ENCODE data around the gene ITGA11.

The ITGA11 gene

DNA sequence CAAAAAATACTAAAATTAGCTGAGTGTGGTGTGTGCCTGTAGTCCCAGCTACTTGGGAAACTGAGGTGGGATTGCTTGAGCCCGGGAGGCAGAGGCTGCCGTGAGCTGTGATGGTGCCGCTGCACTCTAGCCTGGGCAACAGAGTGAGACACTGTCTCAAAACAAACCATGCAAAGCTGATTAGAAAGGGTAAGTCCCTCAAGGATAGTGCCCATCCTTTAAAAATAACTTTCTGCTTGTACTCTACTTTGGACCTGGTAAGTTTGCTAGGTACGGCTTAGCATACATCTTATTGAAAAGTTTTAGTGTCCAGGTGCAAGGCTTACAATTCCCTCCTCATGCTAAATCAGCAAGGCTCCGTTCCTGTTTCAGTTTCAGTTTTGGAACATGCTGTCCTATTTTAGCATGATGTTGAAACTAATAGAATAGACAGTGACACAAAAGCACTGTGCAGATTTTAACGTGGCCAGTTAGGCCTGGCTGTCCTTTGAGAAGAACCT lies 133.0 kb downstream of the ITGA11 start:
- TF ChIP-seq ZNF565 (CRISPR knock-in tag; conservative IDR thresholded peaks at IDR 0.05; ENCODE audit: low read depth) (no peak), TOX (CRISPR knock-in tag; IDR thresholded peaks at IDR 0.05; ENCODE audit: borderline replicate concordance) (no peak), TCF4 (CRISPR knock-in tag; IDR thresholded peaks at IDR 0.05; ENCODE audit: borderline replicate concordance) (no peak), ESRRG (CRISPR knock-in tag; IDR thresholded peaks at IDR 0.05) (no peak), BACH2 (CRISPR knock-in tag; IDR thresholded peaks at IDR 0.05; ENCODE audit: borderline replicate concordance) (no peak), ISL1 (CRISPR knock-in tag; IDR thresholded peaks at IDR 0.05) (no peak), ZFP3 (CRISPR knock-in tag; IDR thresholded peaks at IDR 0.05) (no peak), POU6F1 (CRISPR knock-in tag; IDR thresholded peaks at IDR 0.05; ENCODE audit: borderline replicate concordance, low read depth) (no peak), PATZ1 (CRISPR knock-in tag; IDR thresholded peaks at IDR 0.05; ENCODE audit: borderline replicate concordance) (no peak)
- TF ChIP-seq, protein P1, sequence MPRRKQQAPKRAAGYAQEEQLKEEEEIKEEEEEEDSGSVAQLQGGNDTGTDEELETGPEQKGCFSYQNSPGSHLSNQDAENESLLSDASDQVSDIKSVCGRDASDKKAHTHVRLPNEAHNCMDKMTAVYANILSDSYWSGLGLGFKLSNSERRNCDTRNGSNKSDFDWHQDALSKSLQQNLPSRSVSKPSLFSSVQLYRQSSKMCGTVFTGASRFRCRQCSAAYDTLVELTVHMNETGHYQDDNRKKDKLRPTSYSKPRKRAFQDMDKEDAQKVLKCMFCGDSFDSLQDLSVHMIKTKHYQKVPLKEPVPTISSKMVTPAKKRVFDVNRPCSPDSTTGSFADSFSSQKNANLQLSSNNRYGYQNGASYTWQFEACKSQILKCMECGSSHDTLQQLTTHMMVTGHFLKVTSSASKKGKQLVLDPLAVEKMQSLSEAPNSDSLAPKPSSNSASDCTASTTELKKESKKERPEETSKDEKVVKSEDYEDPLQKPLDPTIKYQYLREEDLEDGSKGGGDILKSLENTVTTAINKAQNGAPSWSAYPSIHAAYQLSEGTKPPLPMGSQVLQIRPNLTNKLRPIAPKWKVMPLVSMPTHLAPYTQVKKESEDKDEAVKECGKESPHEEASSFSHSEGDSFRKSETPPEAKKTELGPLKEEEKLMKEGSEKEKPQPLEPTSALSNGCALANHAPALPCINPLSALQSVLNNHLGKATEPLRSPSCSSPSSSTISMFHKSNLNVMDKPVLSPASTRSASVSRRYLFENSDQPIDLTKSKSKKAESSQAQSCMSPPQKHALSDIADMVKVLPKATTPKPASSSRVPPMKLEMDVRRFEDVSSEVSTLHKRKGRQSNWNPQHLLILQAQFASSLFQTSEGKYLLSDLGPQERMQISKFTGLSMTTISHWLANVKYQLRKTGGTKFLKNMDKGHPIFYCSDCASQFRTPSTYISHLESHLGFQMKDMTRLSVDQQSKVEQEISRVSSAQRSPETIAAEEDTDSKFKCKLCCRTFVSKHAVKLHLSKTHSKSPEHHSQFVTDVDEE (CRISPR knock-in tag; IDR thresholded peaks at IDR 0.05): no peak
- ATAC-seq: no peak; the same call in 2 of the 3 replicates

- no peak for ATAC-seq
- TF ChIP-seq, protein P2, sequence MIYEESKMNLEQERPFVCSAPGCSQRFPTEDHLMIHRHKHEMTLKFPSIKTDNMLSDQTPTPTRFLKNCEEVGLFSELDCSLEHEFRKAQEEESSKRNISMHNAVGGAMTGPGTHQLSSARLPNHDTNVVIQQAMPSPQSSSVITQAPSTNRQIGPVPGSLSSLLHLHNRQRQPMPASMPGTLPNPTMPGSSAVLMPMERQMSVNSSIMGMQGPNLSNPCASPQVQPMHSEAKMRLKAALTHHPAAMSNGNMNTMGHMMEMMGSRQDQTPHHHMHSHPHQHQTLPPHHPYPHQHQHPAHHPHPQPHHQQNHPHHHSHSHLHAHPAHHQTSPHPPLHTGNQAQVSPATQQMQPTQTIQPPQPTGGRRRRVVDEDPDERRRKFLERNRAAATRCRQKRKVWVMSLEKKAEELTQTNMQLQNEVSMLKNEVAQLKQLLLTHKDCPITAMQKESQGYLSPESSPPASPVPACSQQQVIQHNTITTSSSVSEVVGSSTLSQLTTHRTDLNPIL (CRISPR knock-in tag; IDR thresholded peaks at IDR 0.05; ENCODE audit: low read depth): no peak
- TF ChIP-seq POU6F1 (CRISPR knock-in tag; IDR thresholded peaks at IDR 0.05; ENCODE audit: borderline replicate concordance, low read depth) (no peak), RARB (CRISPR knock-in tag; IDR thresholded peaks at IDR 0.05) (no peak), ZNF8 (CRISPR knock-in tag; IDR thresholded peaks at IDR 0.05) (no peak), ZFP30 (CRISPR knock-in tag; IDR thresholded peaks at IDR 0.05) (no peak), ZFP3 (CRISPR knock-in tag; IDR thresholded peaks at IDR 0.05) (no peak), BACH2 (CRISPR knock-in tag; IDR thresholded peaks at IDR 0.05; ENCODE audit: borderline replicate concordance) (no peak)
- TF ChIP-seq, protein P3, sequence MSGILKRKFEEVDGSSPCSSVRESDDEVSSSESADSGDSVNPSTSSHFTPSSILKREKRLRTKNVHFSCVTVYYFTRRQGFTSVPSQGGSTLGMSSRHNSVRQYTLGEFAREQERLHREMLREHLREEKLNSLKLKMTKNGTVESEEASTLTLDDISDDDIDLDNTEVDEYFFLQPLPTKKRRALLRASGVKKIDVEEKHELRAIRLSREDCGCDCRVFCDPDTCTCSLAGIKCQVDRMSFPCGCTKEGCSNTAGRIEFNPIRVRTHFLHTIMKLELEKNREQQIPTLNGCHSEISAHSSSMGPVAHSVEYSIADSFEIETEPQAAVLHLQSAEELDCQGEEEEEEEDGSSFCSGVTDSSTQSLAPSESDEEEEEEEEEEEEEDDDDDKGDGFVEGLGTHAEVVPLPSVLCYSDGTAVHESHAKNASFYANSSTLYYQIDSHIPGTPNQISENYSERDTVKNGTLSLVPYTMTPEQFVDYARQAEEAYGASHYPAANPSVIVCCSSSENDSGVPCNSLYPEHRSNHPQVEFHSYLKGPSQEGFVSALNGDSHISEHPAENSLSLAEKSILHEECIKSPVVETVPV (CRISPR knock-in tag; IDR thresholded peaks at IDR 0.05): no peak
These were observed 133.6 kb downstream of the ITGA11 start for GRCh38 chr15:68298336-68298735.

DNA sequence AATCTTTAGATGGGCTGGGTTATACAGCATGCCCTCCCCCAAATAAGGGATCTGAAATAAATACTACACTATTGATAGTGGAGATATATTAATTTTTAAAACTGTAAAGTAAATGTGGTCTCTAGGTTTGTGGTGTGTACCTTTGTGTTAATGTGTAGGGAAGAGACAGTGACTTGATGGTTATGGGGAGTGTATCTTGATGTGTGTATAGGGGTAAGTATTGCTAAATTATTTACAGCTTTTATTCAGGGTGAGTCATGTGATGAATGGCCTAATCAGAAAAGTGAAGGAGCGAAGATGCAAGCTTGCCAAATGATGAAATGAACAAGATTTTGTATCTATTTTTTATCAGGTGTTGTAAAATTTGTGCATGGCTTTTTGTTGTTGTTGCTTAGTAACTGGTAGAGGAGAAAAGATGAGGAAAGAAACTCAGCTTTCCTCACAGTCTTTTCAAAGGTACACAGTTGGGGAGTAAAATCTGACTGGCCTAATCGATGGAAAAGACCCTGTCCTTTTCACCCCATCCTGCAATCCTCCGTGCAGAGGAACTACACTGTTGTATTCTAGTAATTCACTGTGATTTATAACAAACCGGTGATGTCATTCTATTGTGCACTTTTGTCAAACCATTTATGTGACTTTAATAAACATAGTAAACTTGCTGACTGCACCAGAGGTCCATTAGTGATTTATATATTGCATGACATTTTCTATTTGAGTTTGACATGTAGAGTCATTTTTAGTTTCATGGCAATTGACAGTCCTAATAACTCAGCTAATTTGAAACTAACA lies 136.8 kb downstream of the ITGA11 start:
- no peak for ATAC-seq
- no peak for TF ChIP-seq ZFP30 (CRISPR knock-in tag; IDR thresholded peaks at IDR 0.05)
- TF ChIP-seq, protein P2 (CRISPR knock-in tag; IDR thresholded peaks at IDR 0.05; ENCODE audit: low read depth): no peak
- TF ChIP-seq ZNF565 (CRISPR knock-in tag; conservative IDR thresholded peaks at IDR 0.05; ENCODE audit: low read depth): no peak
- TF ChIP-seq TOX (CRISPR knock-in tag; IDR thresholded peaks at IDR 0.05; ENCODE audit: borderline replicate concordance): no peak
- TF ChIP-seq SNAI2 (CRISPR knock-in tag; IDR thresholded peaks at IDR 0.05): no peak
- TF ChIP-seq, protein P1 (CRISPR knock-in tag; IDR thresholded peaks at IDR 0.05): no peak
- no peak for TF ChIP-seq ZNF8 (CRISPR knock-in tag; IDR thresholded peaks at IDR 0.05)
- TF ChIP-seq ZC3H10 (CRISPR knock-in tag; IDR thresholded peaks at IDR 0.05): no peak
- TF ChIP-seq ZFP3 (CRISPR knock-in tag; IDR thresholded peaks at IDR 0.05): no peak
- TF ChIP-seq ARNTL (CRISPR knock-in tag; IDR thresholded peaks at IDR 0.05; ENCODE audit: borderline replicate concordance, low read depth): no peak
- TF ChIP-seq ZNF70 (CRISPR knock-in tag; IDR thresholded peaks at IDR 0.05): no peak

All from SK-N-SH treated with all-trans-retinoic acid at 6 μM for 48 hours (cell line).